IMR-90 (cell line): ENCODE data around the gene ERICH2.

Source experiments
- BHLHE40 ChIP-seq: fragments of 150-350 bp; IDR thresholded peaks from 2 replicates; pipeline ENCODE4 v1.6.1; 2016; ENCODE audit warnings: mild to moderate bottlenecking, low read depth, low read length
- CEBPB ChIP-seq: IDR thresholded peaks from 2 replicates; pipeline ENCODE4 v1.6.1; 2012; ENCODE audit warnings: low read depth, low read length, improper control_type of control experiment
- CHD1 ChIP-seq: IDR thresholded peaks from 2 replicates; pipeline ENCODE4 v1.6.1; 2012; ENCODE audit warnings: low read depth, low read length, improper control_type of control experiment
- FOS ChIP-seq: fragments of 150-350 bp; IDR thresholded peaks from 2 replicates; pipeline ENCODE4 v1.6.1; 2016; ENCODE audit warnings: low read depth, low read length
- MAZ ChIP-seq: IDR thresholded peaks from 2 replicates; pipeline ENCODE4 v1.6.1; 2012; ENCODE audit warnings: low read depth, mild to moderate bottlenecking, low read length, improper control_type of control experiment, moderate library complexity, borderline replicate concordance
- MXI1 ChIP-seq: IDR thresholded peaks from 2 replicates; pipeline ENCODE4 v1.6.1; 2012; ENCODE audit warnings: low read depth, mild to moderate bottlenecking, low read length, moderate library complexity, borderline replicate concordance
- POLR2A ChIP-seq: IDR thresholded peaks from 2 replicates; pipeline ENCODE4 v1.6.1; 2012; ENCODE audit warnings: mild to moderate bottlenecking, low read depth, low read length
- RAD21 ChIP-seq: IDR thresholded peaks from 2 replicates; pipeline ENCODE4 v1.6.1; 2012; ENCODE audit warnings: low read length, improper control_type of control experiment
- RCOR1 ChIP-seq: IDR thresholded peaks from 2 replicates; pipeline ENCODE4 v1.6.1; 2012; ENCODE audit warnings: mild to moderate bottlenecking, low read length, improper control_type of control experiment; ENCODE audit not compliant: insufficient replicate concordance
- RFX5 ChIP-seq: IDR thresholded peaks from 2 replicates; pipeline ENCODE4 v1.8.0; 2012; ENCODE audit warnings: low read depth, mild to moderate bottlenecking, low read length, moderate library complexity
- SMC3 ChIP-seq: fragments of 150-350 bp; IDR thresholded peaks from 2 replicates; pipeline ENCODE4 v1.6.1; 2016; ENCODE audit warnings: low read depth, mild to moderate bottlenecking, antibody characterized with exemption, low read length, moderate library complexity
- TF ChIP-seq, protein P1 (sequence below): conservative IDR thresholded peaks from 2 replicates; pipeline ENCODE4 v1.5.1; 2012; ENCODE audit warnings: mild to moderate bottlenecking, low read depth, low read length, improper control_type of control experiment
- TF ChIP-seq, protein P2 (sequence below): fragments of 150-350 bp; IDR thresholded peaks from 2 replicates; pipeline ENCODE4 v1.6.1; 2017; ENCODE audit warnings: mild to moderate bottlenecking, antibody characterized with exemption, low read length, low read depth

DNA sequence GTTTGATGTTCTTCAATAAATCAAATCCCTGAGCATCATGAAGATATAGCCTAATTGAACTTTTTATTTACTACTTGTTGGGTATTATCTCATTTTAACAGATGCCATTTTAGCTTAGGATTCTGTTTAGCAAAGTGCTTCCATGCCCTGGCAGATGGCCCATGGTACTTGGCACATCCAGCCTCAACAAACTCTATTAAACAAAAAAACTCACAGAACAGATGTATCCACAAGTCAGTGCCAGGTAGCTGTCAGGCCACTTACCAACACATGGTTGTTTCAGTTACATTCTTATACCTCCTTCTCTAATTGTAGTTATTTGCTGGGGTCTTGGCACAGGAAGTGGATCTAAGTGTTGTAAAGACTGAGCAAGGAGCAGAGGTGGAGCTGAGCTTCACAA is 76.1 kb downstream of the ERICH2 start:
- TF ChIP-seq, protein P1, sequence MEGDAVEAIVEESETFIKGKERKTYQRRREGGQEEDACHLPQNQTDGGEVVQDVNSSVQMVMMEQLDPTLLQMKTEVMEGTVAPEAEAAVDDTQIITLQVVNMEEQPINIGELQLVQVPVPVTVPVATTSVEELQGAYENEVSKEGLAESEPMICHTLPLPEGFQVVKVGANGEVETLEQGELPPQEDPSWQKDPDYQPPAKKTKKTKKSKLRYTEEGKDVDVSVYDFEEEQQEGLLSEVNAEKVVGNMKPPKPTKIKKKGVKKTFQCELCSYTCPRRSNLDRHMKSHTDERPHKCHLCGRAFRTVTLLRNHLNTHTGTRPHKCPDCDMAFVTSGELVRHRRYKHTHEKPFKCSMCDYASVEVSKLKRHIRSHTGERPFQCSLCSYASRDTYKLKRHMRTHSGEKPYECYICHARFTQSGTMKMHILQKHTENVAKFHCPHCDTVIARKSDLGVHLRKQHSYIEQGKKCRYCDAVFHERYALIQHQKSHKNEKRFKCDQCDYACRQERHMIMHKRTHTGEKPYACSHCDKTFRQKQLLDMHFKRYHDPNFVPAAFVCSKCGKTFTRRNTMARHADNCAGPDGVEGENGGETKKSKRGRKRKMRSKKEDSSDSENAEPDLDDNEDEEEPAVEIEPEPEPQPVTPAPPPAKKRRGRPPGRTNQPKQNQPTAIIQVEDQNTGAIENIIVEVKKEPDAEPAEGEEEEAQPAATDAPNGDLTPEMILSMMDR = no peak
- TF ChIP-seq CEBPB = no peak
- TF ChIP-seq SMC3 = no peak
- TF ChIP-seq RAD21 = no peak
- TF ChIP-seq POLR2A = no peak
- no peak for TF ChIP-seq MAZ
- no peak for TF ChIP-seq MXI1
- no peak for TF ChIP-seq FOS
- TF ChIP-seq CHD1 = no peak
- TF ChIP-seq BHLHE40 = no peak
- TF ChIP-seq RFX5 = no peak
- TF ChIP-seq RCOR1 = no peak
- TF ChIP-seq, protein P2, sequence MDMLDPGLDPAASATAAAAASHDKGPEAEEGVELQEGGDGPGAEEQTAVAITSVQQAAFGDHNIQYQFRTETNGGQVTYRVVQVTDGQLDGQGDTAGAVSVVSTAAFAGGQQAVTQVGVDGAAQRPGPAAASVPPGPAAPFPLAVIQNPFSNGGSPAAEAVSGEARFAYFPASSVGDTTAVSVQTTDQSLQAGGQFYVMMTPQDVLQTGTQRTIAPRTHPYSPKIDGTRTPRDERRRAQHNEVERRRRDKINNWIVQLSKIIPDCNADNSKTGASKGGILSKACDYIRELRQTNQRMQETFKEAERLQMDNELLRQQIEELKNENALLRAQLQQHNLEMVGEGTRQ = no peak
